NCI-H510A treated with DMSO at 0.1 percent for 48 hours (cell line): ENCODE data around the gene STARD3NL.
A peak's percentile ranks its signal among the peaks of the same experiment; 100 is the strongest.
"Not testable (repeated sequence)": the region's sequence is repeated elsewhere in the genome, so short reads cannot be mapped to it uniquely, and the experiment has no call there.

ENCODE experiments used
- DNase-seq: peaks from one replicate; lab custom pipeline; 2025; lab: John Stamatoyannopoulos, UW

STARD3NL gene, protein sequence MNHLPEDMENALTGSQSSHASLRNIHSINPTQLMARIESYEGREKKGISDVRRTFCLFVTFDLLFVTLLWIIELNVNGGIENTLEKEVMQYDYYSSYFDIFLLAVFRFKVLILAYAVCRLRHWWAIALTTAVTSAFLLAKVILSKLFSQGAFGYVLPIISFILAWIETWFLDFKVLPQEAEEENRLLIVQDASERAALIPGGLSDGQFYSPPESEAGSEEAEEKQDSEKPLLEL

DNA sequence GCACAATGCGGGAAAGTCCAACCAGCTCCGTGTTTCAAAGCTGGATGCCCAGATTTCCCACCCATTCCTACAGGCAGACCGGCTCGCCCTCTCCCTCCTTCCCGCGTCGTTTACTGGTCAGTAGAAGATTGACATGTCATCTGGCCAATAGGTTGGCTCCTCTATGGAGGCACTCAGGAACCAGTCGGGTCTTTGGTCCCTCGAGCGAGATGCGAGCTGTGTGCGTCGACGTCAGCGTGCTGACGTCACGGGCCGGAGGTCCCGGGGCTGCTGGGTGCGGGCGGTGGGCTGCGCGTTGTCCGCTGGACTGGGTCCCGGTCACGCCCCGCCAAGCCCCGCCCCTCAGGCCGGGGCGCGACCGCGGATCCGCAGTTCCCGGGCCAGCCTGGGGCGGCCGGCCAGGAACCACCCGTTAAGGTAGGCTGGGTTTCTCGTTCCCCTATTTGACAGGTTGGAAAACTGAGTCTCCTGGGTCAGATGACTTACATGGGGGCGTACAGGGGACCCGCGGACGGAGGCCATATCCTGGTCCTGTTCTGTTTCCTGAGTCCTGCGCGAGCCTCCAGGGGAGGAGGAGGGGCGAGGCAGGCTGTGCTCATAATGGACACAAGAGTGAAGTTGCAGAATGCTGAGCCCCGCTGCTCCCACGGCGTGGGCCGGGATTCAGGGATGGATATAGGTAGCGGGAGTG is at the start of gene STARD3NL:
Gene STARD3NL, plus strand, starts transcription at position 242 of the 691 bp plus-strand sequence. CDS start 29,260 bp downstream, outside the sequence.
- DNase-seq, result peak; percentile 98

DNA sequence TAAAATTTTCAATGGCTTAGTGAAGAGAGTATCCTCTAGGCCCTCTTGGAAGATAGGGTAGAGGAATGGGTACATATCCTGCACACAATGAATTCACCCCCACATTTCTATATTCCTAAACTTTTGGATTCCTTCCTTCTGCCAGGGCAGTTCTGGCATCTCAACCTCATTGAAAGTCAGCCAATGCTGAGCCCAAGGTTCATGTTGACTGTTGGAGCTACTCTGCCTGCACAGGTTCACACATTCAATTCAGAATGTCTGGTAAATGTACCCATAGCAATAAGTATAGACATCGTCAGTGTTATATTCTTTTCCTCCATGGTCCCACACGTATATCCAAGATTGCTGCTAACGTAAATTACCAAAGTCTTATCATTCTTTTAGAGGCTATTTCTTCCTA is 48.9 kb upstream of the STARD3NL start:
- DNase-seq, result no peak

DNA sequence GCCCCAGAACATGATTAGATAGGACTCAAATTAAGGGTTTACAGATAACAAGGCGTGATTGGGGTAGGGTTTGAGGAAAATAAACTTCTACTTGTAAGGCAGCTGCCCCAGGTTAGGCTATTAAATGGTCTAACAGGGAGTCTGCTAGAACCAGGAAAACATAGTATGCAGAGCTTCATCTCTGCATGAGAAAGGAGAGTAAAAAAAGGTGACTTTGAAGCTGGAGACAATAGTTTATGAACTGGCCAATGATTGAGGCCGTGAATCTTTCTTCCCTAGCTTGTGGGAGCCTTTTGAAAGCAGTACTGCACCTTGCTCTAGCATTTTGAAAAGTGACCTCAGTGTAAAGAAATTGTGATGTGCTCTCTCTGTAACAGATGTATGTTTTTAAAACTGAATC is 48.5 kb upstream of the STARD3NL start:
- DNase-seq, result no peak

DNA sequence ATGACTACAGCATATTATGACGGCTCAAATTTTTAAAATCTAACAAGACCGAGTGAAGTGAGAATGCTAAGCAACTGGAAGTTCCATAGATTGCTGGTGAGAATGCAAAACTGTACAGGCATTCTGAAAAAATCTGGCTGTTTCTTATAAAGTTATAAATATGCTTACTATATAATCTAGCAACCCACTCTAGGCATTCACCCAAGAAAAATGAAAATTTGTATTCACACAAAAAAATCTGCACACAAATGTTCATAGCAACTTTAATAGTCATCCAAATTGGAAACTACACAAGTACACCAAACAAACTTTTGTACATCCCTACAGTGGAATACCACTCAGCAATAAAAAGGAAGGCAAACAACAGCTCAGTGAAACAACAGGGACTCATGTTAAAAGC is 39.9 kb upstream of the STARD3NL start:
- DNase-seq, result no peak

DNA sequence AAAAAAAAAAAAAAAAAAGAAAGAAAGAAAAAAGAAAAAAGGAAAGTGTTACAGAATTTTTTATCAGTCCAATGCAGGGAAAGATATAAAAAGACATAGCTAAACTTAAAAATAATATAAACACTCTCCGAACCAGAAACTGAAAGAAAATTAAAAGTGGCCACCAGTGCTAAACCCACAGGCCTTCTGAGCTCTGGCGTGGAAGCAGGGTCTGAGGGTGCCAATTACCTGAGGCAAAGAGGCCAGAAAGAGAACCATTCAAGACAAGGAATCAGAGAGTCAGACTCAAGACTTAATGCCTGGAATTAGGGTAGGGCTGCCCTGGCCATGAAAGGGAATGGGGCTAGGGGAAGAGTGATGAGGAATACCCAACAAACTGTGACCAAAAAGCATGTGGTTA is 36.9 kb upstream of the STARD3NL start:
- no peak for DNase-seq

DNA sequence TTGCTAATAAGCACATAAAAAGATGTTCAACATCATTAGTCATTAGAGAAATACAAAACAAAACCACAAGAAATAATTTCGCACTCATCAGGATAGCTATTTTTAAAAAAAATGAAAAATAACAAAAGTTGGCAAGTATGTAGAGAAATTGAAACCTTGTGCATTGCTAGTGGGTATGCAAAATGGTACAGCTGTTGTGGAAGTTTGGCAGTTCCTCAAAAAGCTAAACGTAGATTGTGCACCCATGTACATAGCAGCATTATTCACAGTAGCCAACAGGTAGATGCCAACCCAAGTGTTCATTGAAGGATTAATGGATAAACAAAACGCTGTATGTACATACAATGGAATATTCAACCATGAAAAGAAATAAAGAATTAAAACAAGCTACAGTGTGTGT is 35.3 kb upstream of the STARD3NL start:
- DNase-seq, result no peak

DNA sequence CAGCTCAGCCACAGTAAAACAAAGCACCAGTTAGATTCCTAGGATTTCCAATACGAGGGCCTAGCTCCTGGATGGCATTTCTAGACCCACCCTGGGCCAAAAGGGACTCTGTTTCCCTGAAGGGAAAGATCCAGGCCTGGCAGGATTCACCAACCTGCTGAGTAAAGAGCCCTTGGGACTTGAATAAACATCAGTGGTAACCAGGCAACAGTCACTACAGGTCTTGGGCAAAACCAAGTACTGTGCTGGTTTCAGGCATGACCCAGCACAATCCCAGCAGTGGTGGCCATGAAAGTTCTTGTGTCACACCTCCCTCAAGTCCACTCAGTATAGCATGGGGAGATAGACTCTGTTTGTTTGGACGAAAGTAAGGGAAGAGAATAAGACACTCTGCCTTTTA is 31.0 kb upstream of the STARD3NL start:
- DNase-seq, result peak; percentile 68

DNA sequence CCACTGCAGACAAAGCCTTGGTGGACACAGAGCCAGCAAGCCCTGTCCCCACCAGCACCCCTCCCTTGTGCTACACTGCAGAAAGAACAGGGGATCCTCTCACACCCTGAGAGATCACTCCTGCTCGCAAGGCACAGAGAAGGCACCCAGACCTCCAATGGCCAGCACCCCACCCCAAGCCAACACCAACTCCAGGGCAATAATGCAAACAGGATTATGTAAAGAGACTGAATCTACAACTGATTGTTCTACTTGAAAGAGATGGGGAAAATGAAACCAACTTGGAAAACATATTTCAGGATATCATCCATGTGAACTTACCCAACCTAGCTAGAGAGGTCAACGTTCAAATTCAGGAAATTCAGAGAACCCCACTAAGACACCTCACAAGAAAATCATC is 26.5 kb upstream of the STARD3NL start:
- DNase-seq, result no peak

DNA sequence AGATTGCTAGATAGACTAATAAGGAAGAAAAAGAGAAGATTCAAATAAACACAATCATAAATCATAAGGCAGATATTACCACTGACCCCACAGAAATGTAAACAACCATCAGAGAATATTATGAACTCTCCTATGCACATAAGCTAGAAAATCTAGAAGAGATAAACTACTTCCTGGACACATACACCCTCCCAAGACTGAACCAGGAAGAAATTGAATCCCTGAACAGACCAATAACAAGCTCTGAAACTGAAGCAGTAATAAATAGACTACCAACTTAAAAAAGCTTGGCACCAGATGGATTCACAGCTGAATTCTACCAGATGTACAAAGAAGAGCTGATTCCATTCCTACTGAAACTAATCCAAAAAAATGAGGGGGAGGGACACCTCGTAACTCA is 24.5 kb upstream of the STARD3NL start:
- no peak for DNase-seq

DNA sequence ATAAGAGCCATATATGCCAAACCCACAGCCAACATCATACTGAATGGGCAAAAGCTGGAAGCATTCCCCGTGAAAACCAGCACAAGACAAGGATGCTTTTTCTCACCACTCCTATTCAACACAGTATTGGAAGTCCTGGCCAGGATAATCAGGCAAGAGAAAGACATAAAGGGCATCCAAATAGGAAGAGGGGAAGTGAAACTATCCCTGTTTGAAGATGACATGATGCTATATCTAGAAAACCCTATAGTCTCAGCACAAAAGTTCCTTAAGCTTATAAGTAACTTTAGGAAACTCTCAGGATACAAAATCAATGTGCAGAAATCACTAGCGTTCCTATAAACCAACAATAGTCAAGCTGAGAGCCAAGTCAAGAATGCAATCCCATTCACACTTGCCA is 23.8 kb upstream of the STARD3NL start:
- no peak for DNase-seq

DNA sequence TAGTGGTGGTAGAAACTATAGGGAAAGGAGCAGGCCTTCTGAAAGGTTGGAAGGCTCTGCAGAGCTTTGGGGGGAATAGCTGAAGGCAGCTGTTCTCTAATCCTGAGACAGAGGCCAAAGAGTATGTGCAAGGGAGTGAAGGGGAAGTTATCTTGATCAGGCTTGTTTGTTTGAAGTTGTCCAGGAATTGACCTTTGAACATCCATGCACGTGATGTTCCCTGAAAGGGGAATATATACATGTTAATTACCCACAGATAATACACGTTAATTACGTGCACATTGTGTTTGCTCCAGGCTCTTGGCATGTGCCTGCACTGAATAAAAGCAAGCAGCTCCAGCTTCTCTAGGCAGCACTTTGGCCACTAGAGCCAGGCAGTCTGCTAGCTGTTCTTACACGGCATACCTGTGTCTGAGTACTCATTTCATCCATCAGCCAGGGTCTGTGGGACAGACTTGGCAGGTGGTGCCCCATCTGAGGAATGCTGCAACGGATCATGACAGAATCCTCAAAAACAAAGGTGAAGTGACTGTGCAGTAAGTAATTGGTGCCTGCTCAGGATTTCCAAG is 18.0 kb upstream of the STARD3NL start:
- no peak for DNase-seq

DNA sequence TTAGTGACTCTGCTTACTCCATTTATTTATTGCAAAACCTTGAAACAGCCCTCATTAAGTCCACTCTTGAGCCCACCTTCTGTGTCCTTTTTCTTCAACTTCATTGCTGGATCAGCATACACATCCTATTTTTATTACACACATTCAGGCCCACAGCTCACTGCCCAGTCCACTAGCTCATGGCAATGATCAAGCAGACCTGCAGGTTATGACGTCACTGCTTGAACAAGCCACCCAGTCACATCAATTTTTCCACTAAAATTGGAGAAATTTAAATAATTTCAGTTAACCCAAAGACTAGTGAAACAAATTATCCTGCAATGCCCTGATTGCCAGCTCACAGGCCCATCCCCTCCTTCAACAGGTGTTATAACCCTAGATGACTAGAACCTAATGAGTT is 16.0 kb upstream of the STARD3NL start:
- DNase-seq, result no peak

DNA sequence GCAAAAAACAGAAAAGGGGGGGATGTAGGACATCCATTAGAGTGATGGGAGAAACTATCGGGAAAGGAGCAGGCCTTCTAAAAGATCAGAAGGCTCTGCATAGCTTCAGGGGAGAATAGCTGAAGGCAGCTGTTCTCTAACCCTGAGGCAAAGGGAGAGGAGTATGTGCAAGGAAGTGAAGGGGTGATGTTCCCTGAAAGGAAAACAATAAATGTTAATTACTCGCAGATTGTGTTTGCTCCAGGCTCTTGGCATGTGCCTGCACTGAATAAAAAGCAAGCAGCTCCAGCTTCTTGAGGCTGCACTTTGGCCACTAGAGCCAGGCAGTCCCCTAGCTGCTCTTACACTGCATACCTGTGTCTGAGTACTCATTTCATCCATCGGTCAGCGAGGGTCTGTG is 14.4 kb upstream of the STARD3NL start:
- no peak for DNase-seq

DNA sequence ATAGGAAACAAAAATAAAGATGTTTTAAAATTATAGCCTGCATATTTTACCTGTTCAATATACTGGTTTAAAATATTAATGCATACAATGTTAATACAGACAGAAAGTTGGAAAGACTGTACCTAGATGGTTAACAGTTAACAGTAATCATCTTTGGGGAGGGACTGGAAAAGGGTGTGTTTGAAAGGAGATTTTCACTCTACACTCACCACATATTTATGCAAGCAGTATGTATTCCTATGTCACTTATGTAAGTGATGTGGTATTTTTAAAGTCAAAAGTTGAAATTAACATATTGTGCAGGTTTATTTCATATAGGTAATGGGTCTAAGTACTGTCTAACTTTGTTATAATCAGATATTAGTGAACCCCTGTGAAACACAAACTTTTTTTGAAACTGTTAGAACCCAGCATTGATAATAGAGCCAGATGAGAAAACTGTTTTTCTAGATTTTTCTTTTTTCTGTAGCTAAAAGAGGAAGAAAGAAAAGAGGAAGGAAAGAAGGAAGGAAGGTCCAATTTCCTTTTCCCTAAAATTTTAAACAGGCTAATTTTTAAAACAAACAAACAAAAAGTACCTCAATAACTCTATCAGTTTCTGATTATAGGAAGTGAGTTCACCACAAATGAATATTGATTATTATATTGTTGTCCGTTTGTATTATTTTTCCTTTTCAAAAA is 9.0 kb upstream of the STARD3NL start:
- no peak for DNase-seq

DNA sequence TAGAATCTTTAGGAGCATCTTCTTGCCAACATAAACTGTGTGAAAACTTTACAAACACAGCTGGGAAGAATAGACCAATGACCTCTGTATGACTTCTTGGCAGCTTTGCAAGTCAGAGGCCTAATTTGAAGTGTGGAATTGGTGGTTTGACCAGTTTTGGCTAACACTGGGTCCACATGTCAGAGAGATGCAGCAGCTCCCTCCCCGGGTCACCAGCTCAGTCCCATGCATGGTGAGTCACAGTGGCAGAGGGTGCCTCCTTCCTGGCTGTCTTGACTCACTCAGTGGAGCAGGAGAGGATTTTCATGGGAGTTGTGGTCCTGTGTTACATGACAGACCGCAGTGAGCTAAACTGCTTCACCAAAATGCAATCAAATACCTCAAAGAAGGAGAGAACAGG is 8.2 kb upstream of the STARD3NL start:
- DNase-seq, result no peak

DNA sequence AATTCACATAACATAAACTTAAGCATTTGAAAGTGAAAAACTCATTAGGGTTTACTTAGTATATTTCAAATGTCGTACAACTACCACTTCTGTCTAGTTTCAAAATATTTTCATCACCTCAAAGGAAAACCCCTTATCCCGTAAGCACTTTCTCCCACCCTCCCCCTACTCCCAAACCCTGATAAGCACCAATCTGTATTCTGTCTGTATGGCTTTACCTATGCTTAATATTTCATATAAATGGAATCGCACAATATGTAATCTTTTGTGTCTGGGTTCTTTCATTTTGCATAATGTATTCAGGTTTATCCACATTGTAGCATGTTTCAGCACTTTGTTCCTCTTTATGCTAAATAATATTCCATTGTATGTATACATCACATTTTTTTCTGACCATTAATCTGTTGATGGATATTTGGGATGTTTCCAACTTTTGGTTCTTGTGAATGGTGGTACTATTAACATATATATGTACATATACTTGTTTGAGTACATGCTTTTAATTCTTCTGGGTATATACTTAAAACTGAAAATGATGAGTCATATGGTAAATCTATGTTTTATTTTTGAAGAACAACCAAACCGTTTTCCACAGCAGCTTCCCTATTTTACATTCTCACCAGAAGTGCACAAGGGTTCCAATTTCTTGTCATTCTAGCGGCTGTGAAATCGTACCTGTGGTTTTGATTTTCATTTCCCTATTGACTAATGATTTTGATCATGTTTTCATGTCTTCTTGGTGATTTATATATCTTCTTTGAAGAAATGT is 6.2 kb upstream of the STARD3NL start:
- DNase-seq, result no peak

DNA sequence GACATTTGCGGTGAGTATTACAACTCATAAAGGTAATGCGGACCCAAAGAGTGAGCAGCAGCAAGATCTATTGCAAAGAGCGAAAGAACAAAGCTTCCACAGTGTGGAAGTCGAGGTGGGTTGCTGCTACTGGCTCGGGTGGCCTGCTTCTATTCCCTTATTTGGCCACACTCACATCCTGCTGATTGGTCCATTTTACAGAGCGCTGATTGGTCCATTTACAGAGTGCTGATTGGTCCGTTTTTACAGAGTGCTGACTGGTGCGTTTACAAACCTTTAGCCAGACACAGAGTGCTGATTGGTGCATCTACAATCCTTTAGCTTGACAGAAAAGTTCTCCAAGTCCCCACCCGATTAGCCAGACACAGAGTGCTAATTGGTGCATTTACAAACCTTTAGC is 2.5 kb upstream of the STARD3NL start:
- DNase-seq, result not testable (repeated sequence)

DNA sequence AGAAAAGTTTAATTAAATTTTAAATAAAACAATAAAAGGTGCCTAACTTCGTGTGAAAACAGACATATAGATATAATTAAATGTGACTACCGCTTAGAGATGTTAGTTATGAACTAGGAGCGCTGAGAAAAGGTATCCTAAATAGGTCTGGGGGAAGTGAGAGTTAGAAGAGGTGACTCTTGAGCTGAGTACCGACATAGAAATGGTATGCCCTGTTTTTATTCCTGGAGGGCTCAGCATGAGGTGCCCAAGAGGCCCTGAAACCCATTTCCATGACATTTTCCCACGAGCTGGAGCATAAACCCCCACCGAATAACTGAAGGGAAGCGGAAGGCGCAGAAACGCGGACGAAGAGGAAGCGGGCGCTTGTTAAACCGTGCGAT is 433 bp upstream of the STARD3NL start:
- DNase-seq, result no peak

DNA sequence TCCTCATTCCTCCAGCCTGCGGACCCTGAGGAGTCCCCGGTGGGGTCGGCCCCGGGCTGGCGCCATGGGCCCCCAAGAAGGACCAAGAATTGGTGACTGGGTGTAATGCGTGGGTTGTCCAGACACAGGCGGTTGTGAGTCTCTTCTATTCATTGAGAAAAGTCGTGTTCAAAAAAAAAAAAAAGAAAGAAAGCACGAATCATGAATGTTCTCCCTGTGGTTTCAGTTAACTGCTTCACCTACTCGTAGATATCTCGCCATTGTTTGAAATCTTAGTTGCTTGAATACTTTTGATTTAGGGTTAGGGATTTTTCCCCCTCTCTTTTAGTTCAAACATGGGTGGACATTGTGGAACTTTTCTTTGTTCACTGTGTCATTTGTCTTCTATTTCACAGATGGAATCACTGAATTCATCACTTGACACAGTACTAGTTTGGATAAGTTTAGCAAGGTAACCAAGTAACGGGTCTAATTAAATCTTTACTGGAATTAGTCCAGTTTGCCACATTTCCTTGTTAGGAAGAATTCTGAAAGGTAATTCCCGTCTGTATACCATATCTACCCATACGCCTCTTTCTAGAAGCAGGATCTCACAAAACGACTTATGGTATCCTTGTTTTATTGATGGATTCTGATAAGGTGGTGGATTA is 775 bp downstream of the STARD3NL start:
- no peak for DNase-seq

DNA sequence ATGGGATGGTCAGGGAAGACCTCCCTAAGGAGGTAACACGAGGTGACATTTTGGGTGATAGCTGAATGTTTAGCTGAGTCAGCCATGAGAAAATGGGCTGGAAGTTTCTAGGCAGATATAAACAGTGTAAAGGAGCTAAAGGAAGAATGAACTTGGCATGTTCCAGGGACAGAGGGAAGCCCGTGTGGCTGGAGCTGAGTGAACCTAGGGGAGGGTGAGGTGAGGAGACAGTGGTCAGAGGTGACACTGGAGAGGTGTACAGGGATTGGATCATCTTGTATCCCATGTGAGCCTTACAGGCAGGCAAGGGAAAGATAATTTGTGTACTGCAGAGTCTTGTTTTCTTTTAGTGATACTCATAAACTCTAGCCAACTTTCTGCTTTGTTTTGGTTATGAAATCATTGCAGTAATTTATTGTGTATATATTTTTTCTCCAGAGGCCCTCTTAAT is 1.8 kb downstream of the STARD3NL start:
- DNase-seq, result no peak

DNA sequence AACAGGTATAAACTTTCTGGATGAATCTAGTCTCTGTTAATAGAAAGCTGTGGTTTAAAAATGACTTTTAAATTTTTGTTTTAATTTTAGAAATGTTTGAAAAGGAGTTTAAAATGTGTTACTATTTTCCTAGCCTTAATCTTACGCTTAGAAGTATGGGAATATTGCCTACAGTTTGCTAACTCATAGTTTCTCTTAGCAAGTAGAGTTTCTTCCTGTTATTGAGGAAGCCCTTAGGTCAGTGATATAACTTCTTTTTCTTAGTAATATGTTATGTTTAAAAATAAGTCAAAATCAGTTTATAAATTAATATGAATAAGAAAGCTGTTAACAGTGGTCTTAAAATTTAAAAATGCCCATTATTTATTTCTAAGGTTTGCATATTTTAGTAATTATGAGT is 3.1 kb downstream of the STARD3NL start:
- DNase-seq, result no peak

DNA sequence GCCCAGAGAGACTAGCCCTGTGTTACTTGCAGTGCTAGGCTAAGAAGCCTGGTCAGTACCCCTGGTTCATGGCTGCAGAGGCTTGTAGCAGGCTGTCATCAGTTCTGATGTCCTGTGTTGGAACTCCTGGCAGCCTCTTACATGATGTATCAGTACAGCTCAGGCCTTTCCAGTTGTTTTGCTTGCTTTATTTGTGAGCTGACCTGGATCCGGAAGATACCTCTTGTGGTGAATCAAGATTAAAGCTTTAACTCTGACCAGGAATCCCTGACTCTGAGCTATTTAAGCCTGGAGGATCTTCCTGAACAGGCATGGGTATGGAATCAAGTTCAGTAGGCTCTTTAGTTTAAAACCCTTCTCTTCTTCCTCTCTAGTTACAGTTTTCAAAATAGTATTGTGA is 4.4 kb downstream of the STARD3NL start:
- no peak for DNase-seq
